Transverse colon (tissue), 4 donors: Measurements from ENCODE around the gene PTGDR2.
A peak's percentile ranks its signal among the peaks of the same experiment; 100 is the strongest.

Experiments
- CTCF ChIP-seq, 5 experiments: fragments of 200-600 bp in 3 of 5; fragments of 450-650 bp in 2 of 5; sonication (generic) in 3 of 5; IDR thresholded peaks; 1 replicate in 2 of 5; 2 replicates in 3 of 5; pipeline ENCODE4 v1.5.1; 2016 to 2017; ENCODE audit warnings: antibody characterized with exemption in 5 of 5, inconsistent platforms in 3 of 5, mild to moderate bottlenecking in 2 of 5, moderate library complexity in 1 of 5
- POLR2A ChIP-seq: fragments of 450-650 bp; IDR thresholded peaks from one replicate; pipeline ENCODE4 v1.6.1; 2016; ENCODE audit warnings: antibody characterized with exemption, mild to moderate bottlenecking, moderate library complexity
- POLR2AphosphoS5 ChIP-seq, 3 donors: sonication (generic); formaldehyde crosslinking; IDR thresholded peaks; one replicate each; pipeline ENCODE4 v1.6.1; 2016; ENCODE audit warnings: antibody characterized with exemption in 3 of 3

GRCh38 chr11:60899046-60899936 is 43.5 kb upstream of the PTGDR2 start:
- TF ChIP-seq CTCF (IDR thresholded peaks at IDR 0.05) (peak; percentile 89 to 97 (median 94)), POLR2A (no peak), POLR2AphosphoS5 (IDR thresholded peaks at IDR 0.05) (no peak)
